Measurements from ENCODE around the gene CPSF4L.

GRCh38 chr17:73208139-73208827, 53.4 kb downstream of the CPSF4L start:
- TF ChIP-seq, protein P1, sequence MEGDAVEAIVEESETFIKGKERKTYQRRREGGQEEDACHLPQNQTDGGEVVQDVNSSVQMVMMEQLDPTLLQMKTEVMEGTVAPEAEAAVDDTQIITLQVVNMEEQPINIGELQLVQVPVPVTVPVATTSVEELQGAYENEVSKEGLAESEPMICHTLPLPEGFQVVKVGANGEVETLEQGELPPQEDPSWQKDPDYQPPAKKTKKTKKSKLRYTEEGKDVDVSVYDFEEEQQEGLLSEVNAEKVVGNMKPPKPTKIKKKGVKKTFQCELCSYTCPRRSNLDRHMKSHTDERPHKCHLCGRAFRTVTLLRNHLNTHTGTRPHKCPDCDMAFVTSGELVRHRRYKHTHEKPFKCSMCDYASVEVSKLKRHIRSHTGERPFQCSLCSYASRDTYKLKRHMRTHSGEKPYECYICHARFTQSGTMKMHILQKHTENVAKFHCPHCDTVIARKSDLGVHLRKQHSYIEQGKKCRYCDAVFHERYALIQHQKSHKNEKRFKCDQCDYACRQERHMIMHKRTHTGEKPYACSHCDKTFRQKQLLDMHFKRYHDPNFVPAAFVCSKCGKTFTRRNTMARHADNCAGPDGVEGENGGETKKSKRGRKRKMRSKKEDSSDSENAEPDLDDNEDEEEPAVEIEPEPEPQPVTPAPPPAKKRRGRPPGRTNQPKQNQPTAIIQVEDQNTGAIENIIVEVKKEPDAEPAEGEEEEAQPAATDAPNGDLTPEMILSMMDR (IDR thresholded peaks at IDR 0.05) = no peak
- TF ChIP-seq TCF7L2 (IDR thresholded peaks at IDR 0.05; ENCODE audit: low read depth, low read length) = no peak
- TF ChIP-seq REST (IDR thresholded peaks at IDR 0.05; ENCODE audit: insufficient read depth in 1 of 2, low read depth in 2 of 2, low read length in 1 of 2) = no peak
- TF ChIP-seq POLR2AphosphoS5 (IDR thresholded peaks at IDR 0.05; ENCODE audit: low read depth, low read length) = no peak; the same call in 1 of the 2 replicates
- no peak for TF ChIP-seq SIN3A (IDR thresholded peaks at IDR 0.05; ENCODE audit: borderline replicate concordance, insufficient read depth, low read depth, low read length)

Measured in Panc1 (cell line).